Brain microvascular endothelial cell (primary cell): ENCODE measurements around the gene SDK1.
A peak's percentile ranks its signal among the peaks of the same experiment; 100 is the strongest.

Experiments used
- DNase-seq: peaks from one replicate; pipeline ENCODE4 v3.0.0-alpha.2; 2020
- H3K27ac ChIP-seq: fragments of 250-450 bp; sonication (Bioruptor Pico); 2 replicates; pipeline ENCODE4 v1.5.1; 2020; ENCODE audit warnings: mild to moderate bottlenecking, moderate library complexity
- H3K27me3 ChIP-seq: fragments of 250-450 bp; sonication (Bioruptor Pico); replicated peaks from 2 replicates; pipeline ENCODE4 v1.5.1; 2020; ENCODE audit warnings: mild to moderate bottlenecking
- H3K36me3 ChIP-seq: fragments of 250-450 bp; sonication (Bioruptor Pico); replicated peaks from 2 replicates; pipeline ENCODE4 v1.5.1; 2020; ENCODE audit warnings: mild to moderate bottlenecking
- H3K4me3 ChIP-seq: 2 replicates; pipeline ENCODE4 v1.5.1; 2011; ENCODE audit warnings: low read depth, mild to moderate bottlenecking, control low read depth, low read length, moderate library complexity
- in situ Hi-C: cut with HindIII; loops from 2 replicates; pipeline ENCODE4 v1.10.0; 2017; ENCODE audit warnings: low sequenced_read_pairs, low pct_ligation_motif_present
- TF ChIP-seq, protein P1 (sequence below): IDR thresholded peaks from 2 replicates; pipeline ENCODE4 v1.5.1; 2011; ENCODE audit warnings: low read depth, mild to moderate bottlenecking, moderate library complexity, low read length, control low read depth, inconsistent platforms; ENCODE audit errors: missing control alignments

The SDK1 gene

GRCh38 chr7:3455806-3456595, 154.9 kb downstream of the SDK1 start:
- no peaks in the 10 kb centered on the region for H3K36me3 ChIP-seq

GRCh38 chr7:3459111-3459510, 158.1 kb downstream of the SDK1 start:
- DNase-seq, result no peak
- no peak overlapping the region for H3K27ac ChIP-seq
- H3K36me3 ChIP-seq, result no peaks in the 10 kb centered on the region
- in situ Hi-C loops, result no loop called here
- no peaks in the 10 kb centered on the region for H3K27me3 ChIP-seq
- no peak overlapping the region for H3K4me3 ChIP-seq
- TF ChIP-seq, protein P1, sequence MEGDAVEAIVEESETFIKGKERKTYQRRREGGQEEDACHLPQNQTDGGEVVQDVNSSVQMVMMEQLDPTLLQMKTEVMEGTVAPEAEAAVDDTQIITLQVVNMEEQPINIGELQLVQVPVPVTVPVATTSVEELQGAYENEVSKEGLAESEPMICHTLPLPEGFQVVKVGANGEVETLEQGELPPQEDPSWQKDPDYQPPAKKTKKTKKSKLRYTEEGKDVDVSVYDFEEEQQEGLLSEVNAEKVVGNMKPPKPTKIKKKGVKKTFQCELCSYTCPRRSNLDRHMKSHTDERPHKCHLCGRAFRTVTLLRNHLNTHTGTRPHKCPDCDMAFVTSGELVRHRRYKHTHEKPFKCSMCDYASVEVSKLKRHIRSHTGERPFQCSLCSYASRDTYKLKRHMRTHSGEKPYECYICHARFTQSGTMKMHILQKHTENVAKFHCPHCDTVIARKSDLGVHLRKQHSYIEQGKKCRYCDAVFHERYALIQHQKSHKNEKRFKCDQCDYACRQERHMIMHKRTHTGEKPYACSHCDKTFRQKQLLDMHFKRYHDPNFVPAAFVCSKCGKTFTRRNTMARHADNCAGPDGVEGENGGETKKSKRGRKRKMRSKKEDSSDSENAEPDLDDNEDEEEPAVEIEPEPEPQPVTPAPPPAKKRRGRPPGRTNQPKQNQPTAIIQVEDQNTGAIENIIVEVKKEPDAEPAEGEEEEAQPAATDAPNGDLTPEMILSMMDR, result no peak

More at GRCh38 chr7:3455806-3456595, 154.9 kb downstream of the SDK1 start:
- peak; percentile 46 for DNase-seq
- Histone ChIP-seq H3K4me3 (no peak overlapping the region), H3K27me3 (no peaks in the 10 kb centered on the region), H3K27ac (peak overlapping the region; percentile 57)
- TF ChIP-seq, protein P1, result no peak
- in situ Hi-C loops, result no loop called here

DNA sequence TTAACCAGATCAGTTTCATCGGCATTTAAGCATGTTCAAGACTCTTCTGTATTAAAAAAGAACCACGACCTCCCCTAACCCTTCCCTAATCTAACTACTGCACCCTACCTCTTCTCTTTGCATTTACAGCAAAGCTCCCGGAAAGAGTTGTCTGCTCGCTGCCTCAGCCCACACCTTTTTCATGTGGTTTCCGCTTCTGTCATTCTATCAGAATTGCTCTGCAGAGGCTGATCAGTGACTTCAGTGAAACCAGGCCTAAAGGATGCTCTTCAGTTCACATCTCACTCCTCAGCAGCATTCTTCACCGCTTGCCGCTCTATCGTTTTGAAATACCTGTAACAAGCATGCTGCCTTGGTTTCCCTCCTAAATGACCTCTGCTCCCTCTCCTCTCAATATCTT, 160.9 kb downstream of the SDK1 start:
- no peak for DNase-seq
- TF ChIP-seq, protein P1, result no peak
- no peak overlapping the region for H3K27ac ChIP-seq
- H3K27me3 ChIP-seq, result no peaks in the 10 kb centered on the region
- no peak overlapping the region for H3K4me3 ChIP-seq
- no peaks in the 10 kb centered on the region for H3K36me3 ChIP-seq
- in situ Hi-C loops, result no loop called here

- TF ChIP-seq, protein P1, result no peak
- in situ Hi-C loops, result no loop called here
- no peaks in the 10 kb centered on the region for H3K36me3 ChIP-seq
- no peak for DNase-seq
- no peak overlapping the region for H3K4me3 ChIP-seq
- H3K27me3 ChIP-seq, result no peaks in the 10 kb centered on the region
- no peak overlapping the region for H3K27ac ChIP-seq
Measured at GRCh38 chr7:3463696-3464095, 162.6 kb downstream of the SDK1 start.

DNA sequence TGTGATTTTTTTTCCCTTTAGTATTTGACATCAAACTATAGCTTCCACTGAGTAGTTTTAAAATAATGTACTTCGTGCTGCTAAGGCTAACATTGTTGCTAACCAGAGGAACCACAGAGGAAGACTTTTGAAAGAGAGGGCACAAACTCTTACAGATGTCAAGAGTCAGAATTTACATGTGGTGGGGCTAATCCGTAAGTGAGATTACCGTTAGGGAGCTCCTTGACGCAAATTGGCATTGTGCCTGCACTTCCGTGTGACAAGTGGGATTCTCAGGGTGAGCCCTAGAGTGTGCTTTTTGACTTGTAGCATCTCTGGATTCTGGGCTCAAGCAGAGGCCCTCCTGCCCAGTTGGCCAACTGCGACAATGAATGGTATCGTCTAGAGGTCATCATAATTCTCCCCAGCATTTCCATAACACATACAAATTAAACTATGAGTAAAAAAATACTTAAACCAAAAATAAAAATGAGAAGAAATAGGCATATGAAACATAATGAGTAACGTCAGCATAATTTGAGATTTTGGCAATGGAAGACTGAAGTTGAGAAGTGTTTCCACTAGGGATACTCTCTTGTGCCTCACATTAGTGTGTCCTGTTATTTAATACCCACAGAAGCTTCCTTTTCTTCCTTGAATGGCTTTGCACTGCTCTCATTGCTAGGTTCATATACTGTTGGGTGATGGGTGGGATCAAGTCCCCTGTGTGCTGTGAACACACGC, 164.0 kb downstream of the SDK1 start:
- DNase-seq, result no peak
- no peak overlapping the region for H3K27ac ChIP-seq
- H3K36me3 ChIP-seq, result no peaks in the 10 kb centered on the region
- TF ChIP-seq, protein P1, result no peak
- H3K27me3 ChIP-seq, result no peaks in the 10 kb centered on the region
- H3K4me3 ChIP-seq, result no peak overlapping the region
- in situ Hi-C loops, result no loop called here
